Mammary epithelial cell (primary cell): ENCODE measurements around the gene CSMD2.

Experiments used
- CTCF ChIP-seq, 2 donors: IDR thresholded peaks in 1 of 2; conservative IDR thresholded peaks in 1 of 2; 2 replicates each; pipeline ENCODE4 v1.5.1; 2011 to 2012; ENCODE audit warnings: inconsistent platforms in 2 of 2, low read length in 2 of 2, mild to moderate bottlenecking in 2 of 2, control low read depth in 1 of 2, low read depth in 1 of 2; ENCODE audit not compliant: insufficient read depth in 1 of 2; ENCODE audit errors: extremely low read depth in 1 of 2
- EZH2 ChIP-seq: IDR thresholded peaks from 2 replicates; pipeline ENCODE4 v1.6.1; 2012; ENCODE audit warnings: low read length, inconsistent platforms, borderline replicate concordance

DNA sequence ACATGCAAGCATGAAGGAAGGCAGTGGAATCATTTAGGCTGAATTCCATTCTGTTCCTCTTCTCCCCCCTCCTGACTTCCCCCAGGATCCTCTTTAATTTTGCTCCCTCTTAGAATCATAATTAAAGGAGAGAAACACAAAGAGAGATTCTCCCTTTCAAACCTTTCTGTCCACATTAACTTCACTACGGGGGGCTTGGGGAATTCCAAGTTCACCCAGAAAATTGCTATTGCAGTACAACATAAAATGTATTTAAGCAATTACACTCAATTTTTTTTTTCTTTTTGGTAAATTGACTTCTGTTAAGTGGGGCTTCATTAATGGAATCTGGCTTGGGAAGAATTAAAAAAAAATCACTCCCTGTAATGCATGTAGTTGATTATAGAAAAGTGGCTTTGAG lies 314.5 kb downstream of the CSMD2 start:
- TF ChIP-seq CTCF (conservative IDR thresholded peaks at IDR 0.05 in 1 of 2, IDR thresholded peaks at IDR 0.05 in 1 of 2; ENCODE audit: extremely low read depth in 1 of 2, insufficient read depth in 1 of 2, low read depth in 1 of 2, low read length in 2 of 2) (no peak), EZH2 (no peak)
